GM18861 (cell line): ENCODE data around the gene PCDHGA11.
A peak's percentile ranks its signal among the peaks of the same experiment; 100 is the strongest.
"Not testable (repeated sequence)": the region's sequence is repeated elsewhere in the genome, so short reads cannot be mapped to it uniquely, and the experiment has no call there.

Experiments
- ATAC-seq: cut with Tn5 transposase; IDR thresholded peaks from one replicate; pipeline ENCODE4 v1.9.1; 2021; ENCODE audit not compliant: unreplicated experiment

Gene PCDHGA11

GRCh38 chr5:141430332-141431113 is 9.7 kb downstream of the PCDHGA11 start, which contains the start of gene PCDHGA12:
TSS of gene PCDHGA12 (plus strand) at chr5:141430507. CDS start at chr5:141430760, 253 bp downstream.
- peak; percentile 74 for ATAC-seq

- ATAC-seq: no peak
These were observed 10.4 kb downstream of the PCDHGA11 start for GRCh38 chr5:141431286-141431685.

- ATAC-seq: not testable (repeated sequence)
These were observed 11.5 kb downstream of the PCDHGA11 start for GRCh38 chr5:141432308-141432707.

- ATAC-seq: not testable (repeated sequence)
These were observed 11.9 kb downstream of the PCDHGA11 start for GRCh38 chr5:141432726-141433125.

- no peak for ATAC-seq
These were observed 13.2 kb downstream of the PCDHGA11 start for GRCh38 chr5:141434006-141434405.

- no peak for ATAC-seq
These were observed 16.4 kb downstream of the PCDHGA11 start for GRCh38 chr5:141437221-141437620.

- ATAC-seq: no peak
These were observed 18.7 kb downstream of the PCDHGA11 start for GRCh38 chr5:141439411-141440141.

GRCh38 chr5:141440341-141440740 is 19.5 kb downstream of the PCDHGA11 start:
- no peak for ATAC-seq

GRCh38 chr5:141441571-141442170 is 20.8 kb downstream of the PCDHGA11 start:
- no peak for ATAC-seq

- no peak for ATAC-seq
These were observed 44.5 kb downstream of the PCDHGA11 start for GRCh38 chr5:141465351-141465750.
